Breast epithelium (tissue), 3 donors: ENCODE results near the gene PHOSPHO1.

Source experiments
- POLR2AphosphoS5 ChIP-seq, 3 donors: sonication (generic); formaldehyde crosslinking; IDR thresholded peaks; one replicate each; pipeline ENCODE4 v1.6.1; 2017; ENCODE audit warnings: antibody characterized with exemption in 3 of 3
- TF ChIP-seq, protein P1 (sequence below), 3 donors: fragments of 450-650 bp; IDR thresholded peaks; one replicate each; pipeline ENCODE4 v1.5.1; 2016 to 2017; ENCODE audit warnings: antibody characterized with exemption in 3 of 3, mild to moderate bottlenecking in 3 of 3, moderate library complexity in 3 of 3

DNA sequence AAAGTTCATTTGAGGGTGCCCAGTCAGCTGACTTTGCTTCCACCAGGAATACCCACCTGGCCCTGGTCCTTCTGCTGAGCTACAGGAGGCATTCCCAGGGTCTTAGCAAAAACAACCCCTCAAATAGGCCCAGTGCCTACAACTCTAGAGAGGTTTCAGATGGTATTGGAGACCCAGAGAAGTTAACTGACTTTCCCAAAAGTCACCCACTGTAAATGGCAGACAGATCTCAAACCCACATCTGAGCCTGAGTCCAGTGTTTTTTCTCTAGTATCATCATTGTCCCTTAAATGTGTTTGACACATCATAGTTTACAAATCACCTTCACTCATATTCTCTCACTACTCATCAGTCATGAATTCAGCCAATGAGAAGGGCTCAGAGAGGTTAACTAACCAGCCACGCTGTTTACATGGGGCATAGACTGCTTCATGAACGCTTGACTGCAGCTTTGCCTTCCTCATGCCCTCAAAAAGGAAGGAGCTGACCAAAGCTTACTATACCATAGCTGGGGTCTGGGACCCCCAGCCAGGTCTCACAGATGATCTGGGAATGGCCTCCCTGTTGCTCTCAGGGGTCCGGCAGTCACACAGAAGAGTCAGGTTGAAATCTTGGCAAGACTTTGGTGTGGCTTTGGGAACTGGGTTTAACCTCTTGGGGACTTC lies 3.7 kb downstream of the PHOSPHO1 start:
- TF ChIP-seq, protein P1, sequence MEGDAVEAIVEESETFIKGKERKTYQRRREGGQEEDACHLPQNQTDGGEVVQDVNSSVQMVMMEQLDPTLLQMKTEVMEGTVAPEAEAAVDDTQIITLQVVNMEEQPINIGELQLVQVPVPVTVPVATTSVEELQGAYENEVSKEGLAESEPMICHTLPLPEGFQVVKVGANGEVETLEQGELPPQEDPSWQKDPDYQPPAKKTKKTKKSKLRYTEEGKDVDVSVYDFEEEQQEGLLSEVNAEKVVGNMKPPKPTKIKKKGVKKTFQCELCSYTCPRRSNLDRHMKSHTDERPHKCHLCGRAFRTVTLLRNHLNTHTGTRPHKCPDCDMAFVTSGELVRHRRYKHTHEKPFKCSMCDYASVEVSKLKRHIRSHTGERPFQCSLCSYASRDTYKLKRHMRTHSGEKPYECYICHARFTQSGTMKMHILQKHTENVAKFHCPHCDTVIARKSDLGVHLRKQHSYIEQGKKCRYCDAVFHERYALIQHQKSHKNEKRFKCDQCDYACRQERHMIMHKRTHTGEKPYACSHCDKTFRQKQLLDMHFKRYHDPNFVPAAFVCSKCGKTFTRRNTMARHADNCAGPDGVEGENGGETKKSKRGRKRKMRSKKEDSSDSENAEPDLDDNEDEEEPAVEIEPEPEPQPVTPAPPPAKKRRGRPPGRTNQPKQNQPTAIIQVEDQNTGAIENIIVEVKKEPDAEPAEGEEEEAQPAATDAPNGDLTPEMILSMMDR (IDR thresholded peaks at IDR 0.05) = no peak
- no peak for TF ChIP-seq POLR2AphosphoS5 (IDR thresholded peaks at IDR 0.05)
